CD14-positive monocyte (primary cell): ENCODE data around the gene PLEKHA8. TPM values are rescaled to one million over a fixed set of nuclear protein-coding genes. Genes with fewer than 3 reads are reported as not detected.

Experiments used
- DNase-seq, 3 donors: peaks; one replicate each; pipeline ENCODE4 v3.0.0-alpha.2; 2011 to 2022
- H2AFZ ChIP-seq: 2 replicates; pipeline ENCODE4 v1.6.0; 2012; ENCODE audit warnings: mild to moderate bottlenecking, low read depth, low read length, inconsistent platforms; ENCODE audit not compliant: insufficient read depth, poor library complexity, severe bottlenecking
- H3K27ac ChIP-seq, 2 donors: 1 replicate in 1 of 2; 2 replicates in 1 of 2; pipeline ENCODE4 v1.5.1; 2012 to 2013; ENCODE audit warnings: low read length in 2 of 2, control low read depth in 1 of 2, inconsistent platforms in 1 of 2, low read depth in 1 of 2, mild to moderate bottlenecking in 1 of 2
- H3K27me3 ChIP-seq, 2 donors: one replicate each; pipeline versions ENCODE4 v1.6.0 to v1.6.1; 2011 to 2013; ENCODE audit warnings: low read length in 2 of 2; ENCODE audit not compliant: control insufficient read depth in 2 of 2, insufficient read depth in 2 of 2
- H3K36me3 ChIP-seq, 2 donors: replicated peaks in 1 of 2; 1 replicate in 1 of 2; 2 replicates in 1 of 2; pipeline versions ENCODE4 v1.5.1 to v1.6.1; 2012 to 2013; ENCODE audit warnings: low read length in 2 of 2, control low read depth in 1 of 2, inconsistent platforms in 1 of 2, mild to moderate bottlenecking in 1 of 2; ENCODE audit not compliant: insufficient read depth in 2 of 2, control insufficient read depth in 1 of 2
- H3K4me1 ChIP-seq, 2 donors: 1 replicate in 1 of 2; 2 replicates in 1 of 2; pipeline versions ENCODE4 v1.5.1 to v1.6.1; 2012 to 2013; ENCODE audit warnings: low read length in 2 of 2, control low read depth in 1 of 2, inconsistent platforms in 1 of 2, mild to moderate bottlenecking in 1 of 2, moderate library complexity in 1 of 2; ENCODE audit not compliant: insufficient read depth in 2 of 2, control insufficient read depth in 1 of 2
- H3K4me2 ChIP-seq: replicated peaks from 2 replicates; pipeline ENCODE3; 2012; ENCODE audit warnings: low read length, moderate library complexity, mild to moderate bottlenecking; ENCODE audit not compliant: poor library complexity, severe bottlenecking; ENCODE audit errors: extremely low read depth
- H3K4me3 ChIP-seq, 3 experiments: fragments of 200-600 bp in 1 of 3; sonication (generic) in 1 of 3; replicated peaks in 1 of 3; 1 replicate in 2 of 3; 2 replicates in 1 of 3; pipeline ENCODE4 v1.5.1; 2011 to 2013; ENCODE audit warnings: low read length in 3 of 3, mild to moderate bottlenecking in 3 of 3, control low read depth in 2 of 3, low read depth in 2 of 3, inconsistent platforms in 1 of 3, moderate library complexity in 1 of 3
- H3K79me2 ChIP-seq: 2 replicates; pipeline ENCODE4 v1.6.0; 2012; ENCODE audit warnings: mild to moderate bottlenecking, control low read depth, inconsistent platforms, low read length, moderate library complexity; ENCODE audit not compliant: insufficient read depth
- H3K9ac ChIP-seq: 2 replicates; pipeline ENCODE4 v1.6.0; 2017; ENCODE audit warnings: low read length, mild to moderate bottlenecking; ENCODE audit not compliant: insufficient read depth, poor library complexity, severe bottlenecking
- H3K9me3 ChIP-seq, 2 donors: replicated peaks in 1 of 2; 1 replicate in 1 of 2; 2 replicates in 1 of 2; pipeline versions ENCODE4 v1.5.1 to v1.6.1; 2012 to 2013; ENCODE audit warnings: low read length in 2 of 2, control low read depth in 1 of 2; ENCODE audit not compliant: control insufficient read depth in 1 of 2, insufficient read depth in 1 of 2
- H4K20me1 ChIP-seq: 2 replicates; pipeline ENCODE4 v1.6.0; 2012; ENCODE audit warnings: mild to moderate bottlenecking, low read length, control low read depth, moderate library complexity; ENCODE audit not compliant: insufficient read depth
- H3K27ac Mint-ChIP-seq, 7 donors: one replicate each; pipeline ENCODE4 v1.8.0; 2020; ENCODE audit warnings: mild to moderate bottlenecking in 7 of 7, mixed read lengths in 7 of 7, moderate library complexity in 6 of 7, inconsistent platforms in 2 of 7
- H3K27me3 Mint-ChIP-seq, 3 donors: one replicate each; pipeline ENCODE4 v1.8.0; 2021 to 2022; ENCODE audit warnings: low read depth in 3 of 3, mild to moderate bottlenecking in 3 of 3, mixed read lengths in 3 of 3, moderate library complexity in 3 of 3, inconsistent platforms in 1 of 3
- H3K36me3 Mint-ChIP-seq, 2 donors: one replicate each; pipeline ENCODE4 v1.8.0; 2020; ENCODE audit warnings: mixed read lengths in 2 of 2, inconsistent platforms in 1 of 2, mild to moderate bottlenecking in 1 of 2
- H3K4me1 Mint-ChIP-seq: one replicate; pipeline ENCODE4 v1.8.0; 2020; ENCODE audit warnings: mild to moderate bottlenecking, mixed read lengths
- H3K4me3 Mint-ChIP-seq, 2 donors: one replicate each; pipeline ENCODE4 v1.8.0; 2020; ENCODE audit warnings: mild to moderate bottlenecking in 2 of 2, mixed read lengths in 2 of 2, moderate library complexity in 1 of 2
- H3K9me3 Mint-ChIP-seq, 7 donors: one replicate each; pipeline ENCODE4 v1.8.0; 2020 to 2022; ENCODE audit warnings: mixed read lengths in 7 of 7, mild to moderate bottlenecking in 6 of 7, moderate library complexity in 6 of 7, inconsistent platforms in 2 of 7
- WGBS: methylation state at CpG from one replicate; pipeline ENCODE4 v1.1.5; 2013; ENCODE audit warnings: missing lambda C conversion rate; ENCODE audit not compliant: insufficient coverage; 5-methylcytosine and 5-hydroxymethylcytosine counted together
- intact Hi-C, 2 donors: fragments of 100-400 bp; cut with micrococcal nuclease; formaldehyde crosslinking; loops; one replicate each; pipeline versions ENCODE4 v1.15.0 to v1.15.1; 2023
- polyA plus RNA-seq, 3 donors: library from polyadenylated mRNA; depleted of rRNA in 1 of 3; unstranded in 2 of 3; stranded (reverse) in 1 of 3; fragments of 300-500 nt in 2 of 3; fragments of >200 nt in 1 of 3; fragmentation: Illumina TruSeq in 2 of 3; gene quantifications; 1 replicate in 2 of 3; 2 replicates in 1 of 3; pipeline ENCODE4 v1.2.3, GENCODE V29; 2012 to 2021
- TF ChIP-seq, protein P1 (sequence below): fragments of 200-600 bp; IDR thresholded peaks from one replicate; pipeline ENCODE4 v1.8.0; 2022; ENCODE audit warnings: antibody characterized with exemption, mild to moderate bottlenecking

PLEKHA8 gene
- polyA plus RNA-seq, 3 donors: 2.4 to 2.7 (median 2.6) TPM

DNA sequence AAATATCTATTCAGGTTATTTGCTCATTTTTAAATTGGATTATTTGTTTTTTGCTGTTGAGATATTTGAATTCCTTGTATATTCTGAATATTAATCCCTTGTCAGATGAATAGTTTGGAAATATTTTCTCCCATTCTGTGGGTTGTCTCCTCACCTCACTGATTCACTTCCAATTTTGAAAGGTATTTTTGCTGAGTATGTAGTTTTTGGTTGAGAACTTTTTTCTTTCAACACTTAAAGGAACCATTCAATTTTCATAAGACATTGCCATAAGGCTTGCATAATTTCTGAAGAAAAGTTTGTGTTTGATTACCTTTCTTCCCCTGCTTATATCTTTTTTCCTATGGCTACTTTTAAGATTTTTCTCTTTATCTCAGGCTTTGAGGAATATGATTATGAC is 29.7 kb upstream of the PLEKHA8 start:
- intact Hi-C loops: no loop called here
- Histone ChIP-seq H3K4me1 (no peaks in the 10 kb centered on the region), H3K9ac (no peak overlapping the region), H3K27me3 (no peaks in the 10 kb centered on the region), H3K36me3 (no peaks in the 10 kb centered on the region), H3K27ac (no peak overlapping the region), H2AFZ (no peak overlapping the region), H3K4me3 (no peak overlapping the region), H3K4me2 (no peak overlapping the region), H4K20me1 (no peaks in the 10 kb centered on the region), H3K9me3 (peaks cover 5 to 6% of the 10 kb centered on the region in 2 donors), H3K79me2 (no peaks in the 10 kb centered on the region)
- H3K4me1 Mint-ChIP-seq: peaks cover 5% of the 10 kb centered on the region
- peaks cover 0 to 5% of the 10 kb centered on the region in 2 donors for H3K36me3 Mint-ChIP-seq
- no peak for DNase-seq
- no peaks in the 10 kb centered on the region for H3K27me3 Mint-ChIP-seq
- H3K27ac Mint-ChIP-seq: no peak overlapping the region
- TF ChIP-seq, protein P1, sequence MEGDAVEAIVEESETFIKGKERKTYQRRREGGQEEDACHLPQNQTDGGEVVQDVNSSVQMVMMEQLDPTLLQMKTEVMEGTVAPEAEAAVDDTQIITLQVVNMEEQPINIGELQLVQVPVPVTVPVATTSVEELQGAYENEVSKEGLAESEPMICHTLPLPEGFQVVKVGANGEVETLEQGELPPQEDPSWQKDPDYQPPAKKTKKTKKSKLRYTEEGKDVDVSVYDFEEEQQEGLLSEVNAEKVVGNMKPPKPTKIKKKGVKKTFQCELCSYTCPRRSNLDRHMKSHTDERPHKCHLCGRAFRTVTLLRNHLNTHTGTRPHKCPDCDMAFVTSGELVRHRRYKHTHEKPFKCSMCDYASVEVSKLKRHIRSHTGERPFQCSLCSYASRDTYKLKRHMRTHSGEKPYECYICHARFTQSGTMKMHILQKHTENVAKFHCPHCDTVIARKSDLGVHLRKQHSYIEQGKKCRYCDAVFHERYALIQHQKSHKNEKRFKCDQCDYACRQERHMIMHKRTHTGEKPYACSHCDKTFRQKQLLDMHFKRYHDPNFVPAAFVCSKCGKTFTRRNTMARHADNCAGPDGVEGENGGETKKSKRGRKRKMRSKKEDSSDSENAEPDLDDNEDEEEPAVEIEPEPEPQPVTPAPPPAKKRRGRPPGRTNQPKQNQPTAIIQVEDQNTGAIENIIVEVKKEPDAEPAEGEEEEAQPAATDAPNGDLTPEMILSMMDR: no peak
- peaks cover 10 to 18% (median 12%) of the 10 kb centered on the region in 7 donors for H3K9me3 Mint-ChIP-seq
- no peak overlapping the region for H3K4me3 Mint-ChIP-seq

DNA sequence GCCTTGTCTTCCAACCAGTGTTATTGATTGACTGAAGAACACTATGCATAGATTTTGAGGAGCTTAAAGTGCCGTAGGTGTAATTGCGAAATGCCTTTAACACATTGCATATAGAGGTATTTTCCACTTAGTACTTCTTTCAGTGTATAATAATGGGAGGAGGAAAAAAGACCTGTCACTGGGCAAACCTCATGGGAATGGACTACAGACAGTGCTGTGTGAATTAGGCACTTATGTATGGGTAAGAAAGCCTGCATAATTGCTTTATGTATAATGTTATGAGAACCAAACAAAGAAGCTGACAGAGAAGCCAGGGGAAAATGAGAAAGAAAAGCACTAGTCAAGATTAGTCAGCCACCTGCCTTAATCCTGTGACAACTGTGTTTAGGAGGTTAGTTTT is 26.2 kb upstream of the PLEKHA8 start:
- Histone ChIP-seq H2AFZ (no peak overlapping the region), H3K79me2 (no peaks in the 10 kb centered on the region), H3K27me3 (no peaks in the 10 kb centered on the region), H3K27ac (no peak overlapping the region), H3K4me3 (no peak overlapping the region), H3K36me3 (no peaks in the 10 kb centered on the region), H3K4me2 (no peak overlapping the region), H3K9ac (no peak overlapping the region), H3K4me1 (no peaks in the 10 kb centered on the region), H4K20me1 (no peaks in the 10 kb centered on the region), H3K9me3 (no peaks in the 10 kb centered on the region)
- TF ChIP-seq, protein P1: no peak
- DNase-seq: no peak
- intact Hi-C loops: no loop called here
- Mint-ChIP-seq H3K27ac (no peak overlapping the region), H3K27me3 (no peaks in the 10 kb centered on the region), H3K4me1 (peaks cover 5% of the 10 kb centered on the region), H3K4me3 (no peak overlapping the region), H3K36me3 (no peaks in the 10 kb centered on the region), H3K9me3 (peaks cover 0 to 2% (median 0%) of the 10 kb centered on the region in 7 donors)
- WGBS: no CpG with 5 or more reads among the region's 2 CpGs
